ENCODE results near the gene SPATS2. TPM values are rescaled to one million over a fixed set of nuclear protein-coding genes. Genes with fewer than 3 reads are reported as not detected.

SPATS2 gene
- total RNA-seq, 1 donor from 2014 or later: 49.5 TPM

DNA sequence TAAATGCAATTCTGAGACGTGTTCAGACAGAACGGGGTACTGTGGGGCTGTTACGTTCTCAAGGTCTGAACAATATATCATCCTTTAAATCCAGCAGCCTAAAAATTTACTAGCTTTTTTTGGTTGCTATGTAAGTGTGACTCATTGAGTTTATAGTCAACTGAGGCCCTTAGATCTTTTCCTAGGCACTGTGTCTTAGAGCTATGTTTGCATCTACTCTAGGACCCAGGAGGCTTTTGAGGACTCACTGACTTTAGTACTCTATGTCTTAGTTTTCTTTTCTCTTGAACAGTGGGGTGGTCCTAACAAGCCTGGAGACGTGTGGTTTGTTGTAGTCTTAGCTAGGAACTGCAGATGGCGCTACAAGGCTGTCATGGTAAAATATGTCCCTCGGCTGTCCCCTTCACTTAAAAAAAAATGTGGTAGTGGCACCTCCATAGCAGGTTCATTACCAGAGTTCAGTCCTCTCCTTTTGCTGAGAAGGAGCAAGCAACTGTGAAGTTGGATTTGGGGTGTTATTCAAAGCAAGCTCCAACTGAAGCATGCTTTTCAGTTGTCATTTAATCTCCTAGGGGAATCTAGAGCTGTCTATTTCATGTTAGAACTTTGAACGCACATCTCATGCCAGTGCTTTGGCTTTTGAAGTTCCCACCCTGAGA, 8.7 kb upstream of the SPATS2 start:
- Histone ChIP-seq H3K9me3 (ENCODE audit: low read depth) (no peaks in the 10 kb centered on the region), H3K79me2 (ENCODE audit: low read depth) (no peaks in the 10 kb centered on the region), H2AFZ (replicated peaks) (peak overlapping the region; percentile 60), H3K4me3 (no peak overlapping the region), H3K36me3 (no peaks in the 10 kb centered on the region), H3F3A (ENCODE audit: low read depth) (no peaks in the 10 kb centered on the region), H3K27ac (no peak overlapping the region), H3K27me3 (no peaks in the 10 kb centered on the region), H4K20me1 (ENCODE audit: low read depth) (no peaks in the 10 kb centered on the region), H3K4me1 (no peaks in the 10 kb centered on the region), H3K9ac (no peak overlapping the region), H3K4me2 (no peak overlapping the region)
- Mint-ChIP-seq H3K4me3 (no peak overlapping the region), H3K27ac (no peak overlapping the region), H3K4me1 (peaks cover 12% of the 10 kb centered on the region), H3K36me3 (no peaks in the 10 kb centered on the region), H3K9me3 (no peaks in the 10 kb centered on the region), H3K27me3 (ENCODE audit: insufficient read depth, low read depth) (peaks cover 11% of the 10 kb centered on the region)
- peak; percentile 87 for DNase-seq (ENCODE audit: low spot score)
- TF ChIP-seq, protein P1, sequence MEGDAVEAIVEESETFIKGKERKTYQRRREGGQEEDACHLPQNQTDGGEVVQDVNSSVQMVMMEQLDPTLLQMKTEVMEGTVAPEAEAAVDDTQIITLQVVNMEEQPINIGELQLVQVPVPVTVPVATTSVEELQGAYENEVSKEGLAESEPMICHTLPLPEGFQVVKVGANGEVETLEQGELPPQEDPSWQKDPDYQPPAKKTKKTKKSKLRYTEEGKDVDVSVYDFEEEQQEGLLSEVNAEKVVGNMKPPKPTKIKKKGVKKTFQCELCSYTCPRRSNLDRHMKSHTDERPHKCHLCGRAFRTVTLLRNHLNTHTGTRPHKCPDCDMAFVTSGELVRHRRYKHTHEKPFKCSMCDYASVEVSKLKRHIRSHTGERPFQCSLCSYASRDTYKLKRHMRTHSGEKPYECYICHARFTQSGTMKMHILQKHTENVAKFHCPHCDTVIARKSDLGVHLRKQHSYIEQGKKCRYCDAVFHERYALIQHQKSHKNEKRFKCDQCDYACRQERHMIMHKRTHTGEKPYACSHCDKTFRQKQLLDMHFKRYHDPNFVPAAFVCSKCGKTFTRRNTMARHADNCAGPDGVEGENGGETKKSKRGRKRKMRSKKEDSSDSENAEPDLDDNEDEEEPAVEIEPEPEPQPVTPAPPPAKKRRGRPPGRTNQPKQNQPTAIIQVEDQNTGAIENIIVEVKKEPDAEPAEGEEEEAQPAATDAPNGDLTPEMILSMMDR (IDR thresholded peaks at IDR 0.05): peak; percentile 89
- TF ChIP-seq EZH2phosphoT487 (IDR thresholded peaks at IDR 0.05): no peak

DNA sequence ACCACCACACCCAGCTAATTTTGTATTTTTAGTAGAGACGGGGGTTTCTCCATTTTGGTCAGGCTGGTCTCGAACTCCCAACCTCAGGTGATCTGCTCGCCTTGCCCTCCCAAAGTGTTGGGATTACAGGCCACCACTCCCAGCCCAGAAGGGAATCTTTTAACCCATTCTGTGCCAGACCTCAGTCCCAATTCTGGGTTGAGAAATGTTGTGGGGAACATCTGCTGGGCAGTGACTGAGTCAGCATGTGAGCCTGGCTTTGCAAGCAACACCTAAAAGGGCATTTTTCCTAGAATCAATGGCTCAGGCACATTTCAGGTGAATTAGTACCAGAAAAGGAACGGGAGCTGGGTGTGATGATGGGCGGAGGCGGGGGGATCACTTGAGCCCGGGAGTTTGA, 7.6 kb upstream of the SPATS2 start:
- Histone ChIP-seq H3K36me3 (no peaks in the 10 kb centered on the region), H3F3A (ENCODE audit: low read depth) (no peaks in the 10 kb centered on the region), H4K20me1 (ENCODE audit: low read depth) (no peaks in the 10 kb centered on the region), H3K27me3 (no peaks in the 10 kb centered on the region), H3K4me2 (no peak overlapping the region), H3K9ac (no peak overlapping the region), H3K79me2 (ENCODE audit: low read depth) (no peaks in the 10 kb centered on the region), H3K27ac (no peak overlapping the region), H3K4me1 (no peaks in the 10 kb centered on the region), H3K4me3 (no peak overlapping the region), H2AFZ (replicated peaks) (no peak overlapping the region), H3K9me3 (ENCODE audit: low read depth) (no peaks in the 10 kb centered on the region)
- peaks cover 11% of the 10 kb centered on the region for H3K27me3 Mint-ChIP-seq (ENCODE audit: insufficient read depth, low read depth)
- no peak for DNase-seq (ENCODE audit: low spot score)
- peaks cover 12% of the 10 kb centered on the region for H3K4me1 Mint-ChIP-seq
- TF ChIP-seq, protein P1 (IDR thresholded peaks at IDR 0.05): no peak
- TF ChIP-seq EZH2phosphoT487 (IDR thresholded peaks at IDR 0.05) (no peak), EZH2 (IDR thresholded peaks at IDR 0.05) (no peak)
- no peak overlapping the region for H3K4me3 Mint-ChIP-seq
- H3K9me3 Mint-ChIP-seq: no peaks in the 10 kb centered on the region
- no peaks in the 10 kb centered on the region for H3K36me3 Mint-ChIP-seq
- no peak overlapping the region for H3K27ac Mint-ChIP-seq

DNA sequence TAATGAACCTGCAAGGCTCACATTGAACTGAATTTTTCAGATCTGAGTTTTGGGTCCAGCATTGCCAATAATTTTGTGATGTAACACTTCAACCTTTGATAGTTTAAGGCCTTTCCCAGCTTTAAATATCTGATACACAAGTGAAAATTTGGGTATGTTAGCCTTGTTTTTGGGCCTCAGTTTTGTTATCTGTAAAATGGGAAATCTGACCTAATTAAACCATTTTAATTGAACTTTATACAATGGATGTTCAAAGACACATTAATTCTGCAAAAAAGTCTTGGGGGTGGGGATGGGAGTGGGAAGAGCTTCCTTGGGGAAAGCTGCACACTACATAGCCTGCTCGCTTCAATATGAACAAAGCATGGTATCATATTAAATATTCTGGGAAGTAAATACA, 5.2 kb upstream of the SPATS2 start:
- DNase-seq (ENCODE audit: low spot score): no peak
- H3K27me3 Mint-ChIP-seq (ENCODE audit: insufficient read depth, low read depth): peaks cover 8% of the 10 kb centered on the region
- peaks cover 19% of the 10 kb centered on the region for H3F3A ChIP-seq (ENCODE audit: low read depth)
- H3K27ac Mint-ChIP-seq: no peak overlapping the region
- H3K4me1 ChIP-seq: no peaks in the 10 kb centered on the region
- H3K27ac ChIP-seq: no peak overlapping the region
- H3K4me2 ChIP-seq: no peak overlapping the region
- no peaks in the 10 kb centered on the region for H3K9me3 ChIP-seq (ENCODE audit: low read depth)
- H4K20me1 ChIP-seq (ENCODE audit: low read depth): no peaks in the 10 kb centered on the region
- H3K36me3 Mint-ChIP-seq: no peaks in the 10 kb centered on the region
- H3K9me3 Mint-ChIP-seq: no peaks in the 10 kb centered on the region
- peaks cover 12% of the 10 kb centered on the region for H3K4me1 Mint-ChIP-seq
- no peaks in the 10 kb centered on the region for H3K36me3 ChIP-seq
- no peak overlapping the region for H2AFZ ChIP-seq (replicated peaks)
- H3K4me3 Mint-ChIP-seq: no peak overlapping the region
- H3K4me3 ChIP-seq: no peak overlapping the region
- H3K79me2 ChIP-seq (ENCODE audit: low read depth): no peaks in the 10 kb centered on the region
- no peak overlapping the region for H3K9ac ChIP-seq
- peaks cover 6% of the 10 kb centered on the region for H3K27me3 ChIP-seq
- TF ChIP-seq, protein P1 (IDR thresholded peaks at IDR 0.05): no peak
- TF ChIP-seq EZH2 (IDR thresholded peaks at IDR 0.05) (no peak), EZH2phosphoT487 (IDR thresholded peaks at IDR 0.05) (no peak)
